Hippocampal formation (tissue), 2 donors: ENCODE measurements around the gene ETV3.

Source experiments
- DNase-seq, 2 donors: peaks; one replicate each; lab custom pipeline; 2025; lab: John Stamatoyannopoulos, UW

ETV3 gene

DNA sequence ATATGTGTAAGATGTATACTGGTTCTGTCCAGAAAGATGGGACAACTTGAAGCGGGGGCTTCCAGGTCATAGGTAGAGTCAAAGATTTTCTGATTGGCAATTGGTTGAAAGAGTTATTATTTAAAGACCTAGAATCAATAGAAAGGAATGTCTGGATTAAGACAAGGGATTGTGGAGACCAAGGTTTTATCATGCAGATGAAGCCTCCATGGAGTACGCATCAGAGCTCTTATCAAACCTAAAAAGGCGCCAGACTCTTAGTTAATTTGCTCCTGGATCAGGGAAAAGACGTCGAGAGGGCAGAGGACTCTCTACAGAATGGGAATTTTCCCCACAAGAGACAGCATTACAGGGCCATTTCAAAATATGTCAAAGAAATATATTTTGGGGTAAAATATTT, 23.7 kb upstream of the ETV3 start:
- no peak for DNase-seq

DNA sequence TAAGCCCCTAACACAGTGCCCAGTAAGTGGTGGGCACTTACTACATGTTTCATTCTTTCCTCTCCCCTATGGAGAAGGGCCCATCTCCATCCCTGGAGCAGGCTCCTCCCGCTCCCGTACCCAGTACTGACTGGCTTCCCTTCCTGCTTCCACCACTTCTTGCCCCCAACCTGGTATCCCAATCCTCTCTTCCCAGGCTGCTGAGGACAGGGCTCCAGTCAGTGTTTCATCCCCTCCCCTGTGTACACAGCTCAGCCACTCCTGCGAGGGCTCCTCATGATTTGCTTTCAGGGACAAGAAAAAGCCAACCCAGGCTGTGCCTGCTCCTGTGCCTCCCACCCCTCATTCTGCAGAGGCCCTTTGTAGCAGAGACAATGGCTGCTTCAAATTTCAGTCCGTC, 20.8 kb upstream of the ETV3 start:
- no peak for DNase-seq

DNA sequence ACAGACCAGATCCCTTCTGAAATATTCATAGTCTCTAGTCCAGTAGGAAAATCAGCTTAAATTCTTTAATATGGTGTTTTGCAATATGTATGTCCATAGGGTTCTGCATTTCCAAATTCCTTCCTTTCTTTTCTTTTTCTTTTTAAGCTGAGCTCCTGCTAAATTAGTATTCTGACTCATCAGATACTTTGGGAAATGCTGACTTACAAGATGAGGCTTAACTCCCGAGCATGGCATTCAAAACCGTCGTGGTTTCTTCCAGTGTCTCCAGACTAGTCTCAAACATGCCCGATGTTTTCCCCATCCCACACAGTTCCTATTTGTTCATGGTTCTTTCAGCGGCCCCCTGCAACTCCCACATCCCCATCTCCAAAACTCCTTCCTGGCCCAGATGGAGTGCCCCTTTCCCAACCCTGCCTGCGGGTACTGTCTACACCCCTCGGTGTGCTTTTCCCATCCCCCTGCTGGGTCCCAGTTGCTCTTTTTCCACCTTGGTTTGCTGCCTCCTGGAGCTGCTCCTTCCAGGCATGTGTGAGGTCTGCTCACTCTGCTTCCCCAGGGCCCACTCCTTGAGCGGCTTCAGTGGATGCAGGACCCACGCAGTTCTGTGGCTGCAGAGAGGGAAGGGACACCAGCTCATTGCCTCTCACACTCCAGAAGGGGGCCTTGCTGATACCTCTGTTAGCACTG, 19.5 kb upstream of the ETV3 start:
- no peak for DNase-seq

DNA sequence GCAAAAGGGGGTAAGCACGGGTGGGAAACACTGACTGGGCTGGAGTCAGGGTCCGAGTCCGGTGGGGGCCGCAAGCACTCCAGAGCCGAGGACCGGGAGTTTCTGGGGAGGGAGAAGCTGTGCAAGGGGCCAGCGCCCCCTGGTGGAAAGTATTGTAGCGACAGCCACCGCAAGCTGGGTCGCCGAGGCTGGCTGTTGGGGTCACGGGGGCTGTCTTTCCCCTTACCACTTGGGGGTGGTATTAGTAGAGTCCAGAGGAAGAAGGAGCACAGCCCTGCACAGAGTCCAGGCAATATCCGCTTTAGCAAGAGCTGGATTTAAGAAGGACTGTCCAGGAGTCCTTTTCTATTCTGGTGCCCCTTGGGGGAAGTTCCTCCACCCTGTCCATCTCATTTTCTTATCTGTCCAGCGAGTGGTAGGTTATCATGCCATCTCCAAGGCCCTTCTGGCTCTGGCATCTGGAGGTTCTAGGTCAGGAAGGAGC, 17.9 kb upstream of the ETV3 start:
- peak; percentile 18 to 19 for DNase-seq

DNA sequence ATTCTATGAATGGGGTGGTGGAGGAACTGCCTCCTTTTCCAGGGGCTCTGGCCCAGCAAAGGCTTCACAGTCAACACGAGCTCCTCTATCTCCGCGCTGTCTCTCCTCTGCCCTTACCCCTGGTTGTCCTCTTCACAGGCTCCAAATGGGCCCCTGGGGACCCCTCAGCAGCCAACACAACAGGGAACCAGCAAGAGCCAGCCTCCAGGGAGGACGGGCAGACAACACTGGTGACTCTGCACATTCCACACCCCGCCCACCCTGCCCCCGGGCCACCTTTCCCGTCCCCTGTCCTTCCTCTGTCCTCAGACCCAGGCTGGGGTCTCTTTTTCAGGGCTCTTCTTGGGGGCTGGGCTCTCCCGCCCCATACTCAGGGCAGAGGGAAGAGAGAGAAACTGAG, 17.5 kb upstream of the ETV3 start:
- no peak for DNase-seq

DNA sequence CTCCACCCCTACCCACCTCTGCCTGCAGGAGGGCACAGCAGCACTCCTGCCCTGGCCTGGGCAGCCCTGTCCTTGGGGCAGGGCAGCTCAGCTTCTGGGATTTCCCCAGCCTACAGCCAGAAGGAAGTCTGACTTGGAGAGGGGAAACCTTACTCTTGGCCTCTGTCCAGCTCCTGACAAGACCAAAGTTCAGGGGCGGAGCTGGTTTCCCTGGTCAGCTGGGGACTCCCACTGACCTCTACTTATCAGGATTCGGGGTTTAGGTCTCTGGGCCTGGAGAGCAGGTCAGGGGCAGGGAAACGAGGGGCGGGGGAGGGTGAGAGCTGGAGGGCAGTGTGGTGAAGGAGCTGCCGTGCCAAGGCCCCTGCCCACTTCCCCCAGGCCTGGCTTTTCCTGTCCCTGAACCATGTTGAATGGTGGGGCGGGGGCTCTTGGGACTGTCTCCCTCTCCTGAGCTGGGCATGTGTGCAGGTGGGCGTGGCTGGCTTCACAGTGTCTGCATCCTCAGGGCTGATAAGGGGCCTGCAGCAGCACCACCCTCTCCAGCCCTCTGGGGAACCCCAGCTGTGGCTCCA, 16.8 kb upstream of the ETV3 start:
- no peak for DNase-seq

DNA sequence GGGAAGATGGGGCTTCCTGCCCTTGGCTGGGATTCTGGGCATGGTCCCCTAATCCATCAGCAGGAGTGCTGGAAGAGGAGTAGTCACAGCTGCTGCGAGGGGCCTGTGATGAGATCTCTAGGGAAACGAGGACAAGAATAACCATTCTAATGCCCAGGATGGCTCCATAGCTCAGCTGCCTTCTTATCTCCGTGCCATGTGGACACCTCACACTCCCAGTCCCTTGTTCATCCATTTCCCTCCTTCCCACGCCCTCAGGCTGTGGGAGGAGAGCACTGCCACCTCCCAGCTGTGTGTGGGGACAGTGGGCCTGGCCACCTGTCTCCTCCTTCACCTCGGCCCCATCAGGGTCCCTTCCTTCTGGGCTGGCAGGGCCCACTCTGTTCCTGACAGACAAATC, 16.1 kb upstream of the ETV3 start:
- no peak for DNase-seq

DNA sequence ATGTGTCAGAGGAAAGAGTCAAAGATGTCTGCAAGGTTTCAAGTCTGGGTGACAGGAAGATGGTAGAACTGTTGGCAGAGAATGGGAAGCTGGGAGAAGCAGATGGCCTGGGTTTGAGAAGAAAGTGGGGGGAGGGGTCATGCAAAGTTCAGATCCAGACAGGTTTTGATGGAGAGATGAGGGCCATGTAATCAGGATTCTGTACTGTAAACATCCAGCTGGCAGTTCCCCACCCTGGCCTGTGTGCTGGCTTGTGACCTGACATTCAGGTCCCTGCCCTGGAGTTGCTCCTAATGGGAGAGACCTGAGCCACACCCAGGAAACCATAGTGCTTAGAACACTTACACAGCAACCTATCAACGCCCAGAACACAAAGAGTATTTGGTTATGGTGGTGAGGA, 15.6 kb upstream of the ETV3 start:
- DNase-seq, result no peak

DNA sequence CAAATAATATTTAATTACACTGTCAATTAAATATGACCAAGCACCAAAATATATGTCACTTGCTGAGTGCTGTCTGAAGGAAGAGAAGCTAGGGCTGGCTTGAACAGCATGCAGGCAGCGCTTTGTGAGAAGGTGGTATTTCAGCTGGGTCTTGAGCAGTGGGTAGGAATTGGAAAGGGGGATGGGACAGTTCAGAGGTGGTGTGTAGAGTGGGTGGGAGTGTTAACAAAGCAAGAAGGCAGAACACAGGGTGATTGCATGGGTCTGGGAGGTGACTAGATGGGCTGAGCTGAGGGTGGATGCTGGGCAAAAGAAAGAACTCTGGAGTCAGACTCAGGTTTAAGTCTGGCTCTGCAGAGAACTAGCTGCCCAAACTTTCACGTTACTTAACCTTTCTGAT, 14.3 kb upstream of the ETV3 start:
- DNase-seq, result no peak

DNA sequence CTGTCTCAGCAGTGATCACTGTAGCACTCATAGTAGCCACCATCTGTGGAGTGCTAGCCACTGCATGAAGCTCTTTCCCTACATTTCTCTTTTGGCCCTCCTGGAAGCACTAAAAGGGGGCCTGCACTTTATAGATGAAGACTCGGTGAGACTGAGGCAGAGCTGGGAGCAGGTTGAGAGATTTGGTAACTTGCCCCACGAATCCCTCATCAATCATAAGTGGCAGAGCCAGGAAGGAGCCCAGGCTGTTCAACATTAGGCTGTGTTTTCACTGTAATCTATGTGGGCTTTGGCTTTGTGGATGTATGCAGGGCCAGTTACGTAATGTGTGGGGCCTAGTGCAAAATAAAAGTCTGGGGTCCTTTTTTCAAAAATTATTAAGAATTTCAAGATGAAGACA, 13.3 kb upstream of the ETV3 start:
- DNase-seq, result no peak

DNA sequence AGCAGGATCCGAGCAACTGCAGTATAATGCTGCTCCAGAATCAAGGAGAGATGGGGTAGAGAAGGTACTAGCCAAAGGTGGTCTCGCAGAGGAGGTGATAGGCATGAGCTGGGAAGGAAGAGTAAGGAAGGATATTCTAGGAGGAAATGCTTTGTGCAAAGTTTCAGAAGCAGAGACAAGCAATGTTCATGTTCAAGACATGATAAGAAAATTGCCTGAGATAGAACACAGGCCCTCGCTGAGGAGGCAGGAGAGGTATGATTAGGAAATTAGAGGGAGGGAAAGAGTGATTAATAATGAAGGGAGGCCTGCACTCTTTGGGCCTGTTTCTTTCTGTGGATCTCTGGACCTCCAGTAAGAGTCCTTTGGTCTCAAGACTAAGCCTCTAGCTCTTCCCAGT, 12.9 kb upstream of the ETV3 start:
- DNase-seq, result no peak

DNA sequence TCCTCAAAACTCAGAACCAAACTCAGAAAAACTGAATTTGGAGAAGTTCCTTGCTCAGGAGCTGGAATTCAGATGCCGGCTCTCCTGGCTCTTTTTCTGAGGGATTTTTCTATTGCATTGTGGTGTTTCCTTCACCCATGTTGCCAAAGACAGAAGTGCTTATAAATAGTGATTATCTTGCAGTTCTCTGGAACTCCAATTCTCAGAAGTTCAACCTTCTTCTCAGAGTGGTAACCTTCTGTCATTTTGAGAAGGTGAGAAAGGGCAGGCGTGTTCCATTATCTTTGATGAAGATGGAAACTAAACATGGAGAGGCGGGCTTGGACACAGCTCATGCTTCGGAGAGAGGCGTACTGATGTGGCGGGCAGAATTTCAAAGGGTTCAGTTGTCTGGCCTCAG, 12.4 kb upstream of the ETV3 start:
- DNase-seq, result no peak

DNA sequence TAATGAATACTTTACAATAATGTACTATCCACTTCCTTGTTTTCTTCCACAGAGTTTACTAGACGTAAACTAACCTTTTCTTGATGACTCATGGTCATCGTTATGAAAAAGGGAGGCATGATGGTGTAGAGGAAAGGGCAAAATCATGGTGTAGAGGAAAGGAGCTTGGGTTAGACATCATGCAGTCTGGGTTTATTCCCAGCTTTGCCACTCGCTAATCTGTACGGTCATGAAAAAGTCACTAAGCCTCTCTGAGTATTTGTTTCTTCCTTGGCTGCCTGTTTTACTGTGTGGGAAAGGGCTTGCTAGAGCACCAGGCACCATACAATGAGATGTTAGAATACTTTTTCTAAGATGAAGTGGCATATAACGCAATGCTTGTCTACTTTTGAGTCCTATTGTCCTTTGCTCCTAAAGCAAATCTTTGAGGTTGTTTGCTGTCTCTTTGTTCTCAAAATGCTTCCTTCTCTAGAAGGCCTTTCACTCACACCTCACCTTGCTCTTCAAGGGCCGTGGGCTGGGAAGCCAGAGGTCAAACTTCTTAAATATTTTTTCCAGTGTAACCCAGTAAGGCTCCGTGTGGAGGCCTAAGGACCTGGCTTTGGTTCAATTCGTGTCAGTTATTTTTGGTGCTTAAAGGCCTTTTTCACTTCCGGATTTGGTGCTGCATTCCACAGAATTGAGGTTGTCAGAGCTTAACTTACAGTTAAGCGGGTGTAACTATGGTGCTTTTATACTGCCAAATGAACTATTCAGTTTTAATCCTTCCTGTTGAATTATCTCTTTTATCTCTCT, 9.9 kb upstream of the ETV3 start:
- no peak for DNase-seq

DNA sequence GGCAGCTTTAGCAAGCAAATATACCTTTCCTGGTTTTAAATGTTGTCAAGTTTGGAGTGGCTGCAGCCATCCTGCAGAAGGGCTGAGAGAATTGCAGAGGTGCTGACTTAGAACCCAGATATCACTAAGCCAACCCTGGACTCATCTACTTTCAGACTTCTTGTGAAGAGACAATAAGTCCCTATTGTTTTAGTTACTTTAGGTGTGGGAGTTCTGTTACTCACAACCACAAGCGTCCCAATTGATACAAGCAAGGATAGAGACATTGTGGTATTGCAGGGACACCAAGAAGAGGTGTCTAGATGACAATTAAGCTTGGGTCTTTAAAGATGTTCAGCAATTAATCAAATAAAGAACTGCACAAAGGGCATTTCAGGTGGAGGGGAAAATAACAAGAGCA, 8.8 kb upstream of the ETV3 start:
- DNase-seq, result no peak

DNA sequence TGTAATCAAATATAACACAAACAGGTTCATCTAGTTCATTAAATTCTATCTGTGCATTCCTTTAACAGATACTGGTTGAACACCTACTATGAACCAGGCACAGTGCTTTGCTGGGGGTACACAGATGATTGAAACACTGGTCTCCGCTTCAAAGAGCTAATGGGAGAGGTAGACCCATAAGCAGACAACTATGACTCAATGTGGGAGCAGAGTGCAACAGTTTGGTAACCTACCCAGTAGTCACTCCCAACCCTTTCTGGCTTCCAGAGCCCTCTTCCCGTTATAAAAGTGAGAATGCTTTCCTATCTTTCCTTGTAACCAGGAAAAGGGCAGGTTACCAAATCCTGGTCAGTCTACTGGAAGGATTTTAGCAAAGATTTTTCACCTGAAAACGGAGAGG, 8.0 kb upstream of the ETV3 start:
- no peak for DNase-seq

DNA sequence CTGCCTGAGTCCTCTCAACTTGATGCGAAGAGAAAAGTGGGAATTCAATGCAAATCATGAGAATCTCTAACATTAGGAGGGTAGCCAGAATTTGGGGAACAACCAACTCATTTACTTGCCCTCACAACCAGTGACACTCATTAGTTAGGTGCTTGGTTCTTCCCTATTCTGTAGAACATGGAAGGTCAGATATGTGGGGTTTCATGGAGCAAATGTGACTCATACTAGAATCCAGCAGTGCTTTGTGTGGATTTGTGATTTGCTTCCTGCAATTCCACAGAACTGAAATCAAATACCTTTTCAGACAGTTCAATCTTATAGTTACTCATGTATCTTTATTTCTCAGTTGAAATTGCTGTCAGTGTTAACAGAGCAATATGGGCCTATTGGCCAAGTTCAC, 6.9 kb upstream of the ETV3 start:
- DNase-seq, result no peak

DNA sequence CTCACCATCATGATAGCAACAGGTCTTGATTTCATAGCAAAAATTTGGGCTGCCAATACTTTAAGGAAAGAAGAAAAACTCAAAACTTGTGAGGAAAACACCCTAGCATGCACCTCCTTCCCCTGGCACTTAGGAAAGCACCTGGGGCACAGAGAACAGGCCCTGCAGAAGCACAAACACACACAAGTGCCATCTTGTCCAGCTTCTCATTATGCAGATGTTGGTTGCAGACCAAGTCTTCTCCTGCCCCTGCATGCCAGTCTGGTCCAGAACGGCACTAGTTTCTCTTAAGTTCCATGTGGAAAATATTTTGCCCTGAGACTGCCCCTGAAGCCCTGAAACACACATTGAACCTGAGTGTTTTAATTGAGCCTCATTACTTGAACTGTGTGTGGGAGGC, 6.3 kb upstream of the ETV3 start:
- no peak for DNase-seq

DNA sequence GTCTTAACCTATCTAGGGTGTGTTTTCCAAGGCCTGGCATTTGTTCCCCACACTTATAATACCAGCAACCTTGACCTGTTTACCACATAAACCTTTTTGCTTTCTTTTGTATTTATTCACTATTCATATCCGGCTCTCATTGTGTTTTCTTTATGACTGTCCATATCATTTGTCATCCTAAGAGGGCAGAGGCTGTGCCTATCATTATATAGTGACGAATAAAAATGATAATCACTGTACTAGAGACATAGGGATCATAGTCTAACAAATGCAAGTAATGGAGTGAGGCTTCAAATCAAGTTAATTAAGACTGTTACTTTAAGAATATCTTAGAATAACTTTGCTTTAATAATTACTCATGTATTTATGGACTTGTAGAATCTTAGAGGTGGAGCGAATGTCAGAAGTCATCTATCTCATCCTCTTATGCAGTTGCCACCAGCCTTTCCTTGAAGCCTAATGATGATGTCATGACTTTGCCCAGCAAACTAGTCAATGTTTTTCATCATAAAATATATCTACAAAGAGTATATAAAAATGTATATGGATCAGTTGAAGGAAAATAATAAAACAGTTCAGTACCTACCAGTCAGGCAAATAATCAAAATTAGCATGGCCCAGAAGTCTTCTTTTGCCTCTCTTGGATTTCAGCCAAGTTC, 4.7 kb upstream of the ETV3 start:
- DNase-seq, result no peak

DNA sequence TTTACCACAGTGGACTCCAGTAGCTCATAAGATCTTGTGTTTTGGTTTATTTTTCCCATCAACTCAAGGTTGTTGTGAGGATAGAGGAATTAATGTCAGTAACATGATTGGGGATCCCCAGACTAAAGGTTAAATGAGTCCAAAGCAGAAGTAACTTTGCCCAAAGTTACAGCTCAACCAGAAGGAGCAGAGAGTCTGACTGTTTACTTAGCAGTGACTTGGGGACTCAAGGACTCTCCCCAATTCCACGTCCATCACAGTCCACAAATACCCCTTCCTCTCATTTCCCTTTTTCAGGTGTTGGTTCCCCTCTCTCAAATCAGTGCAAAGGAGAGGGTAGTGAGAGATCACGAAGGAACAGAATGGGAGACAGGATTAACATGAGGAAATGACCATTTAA, 4.0 kb upstream of the ETV3 start:
- no peak for DNase-seq

DNA sequence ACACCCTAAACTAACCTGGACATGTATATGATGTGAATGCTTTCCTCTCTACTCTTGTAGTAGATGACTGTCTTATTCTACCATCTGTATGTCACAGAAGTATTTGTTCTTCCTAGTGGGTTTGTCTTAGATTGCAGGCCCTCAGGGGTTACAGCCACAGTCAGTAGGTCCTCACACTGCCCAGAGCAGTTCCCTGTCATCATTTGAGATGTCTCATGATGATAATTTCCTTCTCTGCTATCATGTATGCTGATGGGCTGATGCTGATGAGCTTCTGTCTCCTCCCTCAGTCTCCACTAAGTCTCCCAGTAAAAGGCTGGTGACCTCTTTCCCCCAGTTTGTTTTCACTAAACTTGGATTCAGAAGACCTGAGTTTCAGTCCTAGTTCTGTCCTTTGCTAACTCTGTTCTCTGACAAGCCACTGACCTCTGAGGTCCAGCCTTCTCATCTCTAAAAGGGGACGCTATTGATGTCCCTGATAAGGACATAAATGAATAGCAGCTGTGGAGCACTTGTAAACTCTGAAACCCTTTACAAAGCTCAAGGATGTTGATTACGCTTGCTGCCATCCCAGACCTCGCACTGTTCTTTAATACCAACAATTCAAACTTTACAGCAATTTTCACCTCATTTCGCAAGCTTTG, 3.1 kb upstream of the ETV3 start:
- no peak for DNase-seq

DNA sequence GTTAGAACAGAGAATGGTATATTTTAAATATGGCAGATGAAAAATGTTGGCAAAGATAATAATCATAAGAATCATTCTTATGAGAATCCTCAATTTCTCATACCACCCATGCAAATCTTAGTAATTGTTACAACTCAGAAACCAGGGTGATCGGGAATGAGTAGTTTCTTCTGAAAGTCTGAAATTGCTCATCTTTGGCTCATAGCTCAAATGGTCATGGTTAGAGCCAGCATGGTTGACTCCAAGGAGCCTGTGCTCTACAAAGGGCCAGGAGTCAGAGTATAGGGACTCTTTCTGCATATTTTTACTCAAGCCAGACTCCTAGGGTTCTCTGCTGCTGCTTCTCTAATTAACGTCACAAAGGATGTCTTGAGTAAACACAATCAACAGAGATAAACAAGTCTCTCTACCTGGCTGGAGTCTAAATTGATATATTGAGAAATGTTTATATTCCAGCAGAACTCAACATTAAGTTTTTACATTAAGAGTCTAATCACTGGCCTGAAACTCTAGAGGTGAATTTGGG, 1.9 kb upstream of the ETV3 start:
- DNase-seq, result no peak
